ENCODE data around the gene SLC15A4. TPM values are rescaled to one million over a fixed set of nuclear protein-coding genes. Genes with fewer than 3 reads are reported as not detected.

The SLC15A4 gene
- total and polyA plus RNA-seq, 4 donors = 7.3 to 25.3 (median 14.9) TPM

DNA sequence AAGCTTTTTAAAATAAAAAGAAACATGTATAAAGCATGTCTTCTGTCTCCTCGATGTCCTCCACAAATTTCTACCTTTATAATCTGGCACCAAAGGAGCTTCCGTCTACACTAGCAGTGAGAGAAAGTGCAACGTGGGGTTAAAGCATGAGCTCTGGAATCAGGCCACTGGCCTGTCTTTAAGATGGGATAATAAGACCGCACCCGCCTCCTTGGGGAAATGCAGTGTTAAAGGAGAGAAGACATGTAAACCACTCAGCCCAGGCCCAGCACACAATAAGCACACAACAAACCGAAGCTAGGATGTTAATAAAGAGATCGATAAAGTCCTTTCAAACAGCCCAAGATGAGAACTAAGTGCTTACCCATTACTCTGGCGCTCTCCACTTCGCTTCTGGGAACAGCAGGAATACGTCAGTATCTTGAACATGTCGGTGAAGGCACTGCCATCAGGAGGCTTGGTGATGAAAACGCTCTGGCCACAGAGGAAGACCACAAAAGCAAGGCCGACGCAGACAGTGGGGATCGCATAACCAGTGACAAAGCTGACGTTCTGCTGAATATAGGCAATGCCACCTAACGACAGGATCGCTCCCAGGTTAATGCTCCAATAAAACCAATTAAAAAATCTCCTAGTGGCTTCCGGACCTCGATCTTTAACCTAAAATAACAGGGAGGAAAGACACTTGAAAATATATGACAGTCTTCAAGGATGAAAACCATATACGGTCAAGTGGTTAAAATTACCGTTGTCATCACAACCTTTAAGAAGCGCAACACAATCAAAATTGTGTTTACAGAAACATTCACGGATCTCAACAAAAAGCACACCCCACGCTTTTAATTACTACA, 9.1 kb downstream of the SLC15A4 start:
- peaks cover 6 to 28% (median 8%) of the 10 kb centered on the region in 4 donors for H3K4me1 ChIP-seq (ENCODE audit: control insufficient read depth in 4 of 4, insufficient read depth in 4 of 4, low read length in 3 of 4)
- peaks cover 0 to 12% (median 4%) of the 10 kb centered on the region in 4 donors for H3K36me3 ChIP-seq (ENCODE audit: control insufficient read depth in 4 of 4, insufficient read depth in 3 of 4, low read depth in 1 of 4, low read length in 3 of 4)
- WGBS = 96% methylated on average over 25 of the region's 25 CpGs

GRCh38 chr12:128813883-128814282, 9.9 kb downstream of the SLC15A4 start:
- Histone ChIP-seq H3K27ac (ENCODE audit: low read depth in 1 of 2, low read length in 2 of 2) (peak overlapping the region in 1 of 2 donors; percentile 42), H3K36me3 (ENCODE audit: control insufficient read depth in 4 of 4, insufficient read depth in 3 of 4, low read depth in 1 of 4, low read length in 3 of 4) (peaks cover 0 to 13% (median 5%) of the 10 kb centered on the region in 4 donors), H3K4me3 (ENCODE audit: low read depth in 1 of 3, low read length in 3 of 3) (no peak overlapping the region), H3K9ac (ENCODE audit: low read depth in 1 of 2, low read length in 2 of 2) (no peak overlapping the region), H3K4me1 (ENCODE audit: control insufficient read depth in 4 of 4, insufficient read depth in 4 of 4, low read length in 3 of 4) (peaks cover 6 to 29% (median 9%) of the 10 kb centered on the region in 4 donors), H3K9me3 (ENCODE audit: control insufficient read depth in 4 of 4, low read length in 3 of 4) (no peaks in the 10 kb centered on the region), H3K27me3 (ENCODE audit: control insufficient read depth in 4 of 4, insufficient read depth in 4 of 4, low read length in 3 of 4) (no peaks in the 10 kb centered on the region)
- TF ChIP-seq FOXA2 (IDR thresholded peaks at IDR 0.05) (no peak), HNF4G (IDR thresholded peaks at IDR 0.05) (no peak), RXRA (IDR thresholded peaks at IDR 0.05) (no peak), RAD21 (IDR thresholded peaks at IDR 0.05) (no peak), FOXA1 (IDR thresholded peaks at IDR 0.05) (no peak), JUND (IDR thresholded peaks at IDR 0.05) (no peak), HNF4A (conservative IDR thresholded peaks at IDR 0.05) (no peak), EGR1 (IDR thresholded peaks at IDR 0.05; ENCODE audit: low read depth in 2 of 2) (no peak), NR2F2 (IDR thresholded peaks at IDR 0.05) (no peak), GABPA (IDR thresholded peaks at IDR 0.05 in 1 of 2, conservative IDR thresholded peaks at IDR 0.05 in 1 of 2) (no peak), YY1 (IDR thresholded peaks at IDR 0.05) (no peak)
- TF ChIP-seq, protein P1, sequence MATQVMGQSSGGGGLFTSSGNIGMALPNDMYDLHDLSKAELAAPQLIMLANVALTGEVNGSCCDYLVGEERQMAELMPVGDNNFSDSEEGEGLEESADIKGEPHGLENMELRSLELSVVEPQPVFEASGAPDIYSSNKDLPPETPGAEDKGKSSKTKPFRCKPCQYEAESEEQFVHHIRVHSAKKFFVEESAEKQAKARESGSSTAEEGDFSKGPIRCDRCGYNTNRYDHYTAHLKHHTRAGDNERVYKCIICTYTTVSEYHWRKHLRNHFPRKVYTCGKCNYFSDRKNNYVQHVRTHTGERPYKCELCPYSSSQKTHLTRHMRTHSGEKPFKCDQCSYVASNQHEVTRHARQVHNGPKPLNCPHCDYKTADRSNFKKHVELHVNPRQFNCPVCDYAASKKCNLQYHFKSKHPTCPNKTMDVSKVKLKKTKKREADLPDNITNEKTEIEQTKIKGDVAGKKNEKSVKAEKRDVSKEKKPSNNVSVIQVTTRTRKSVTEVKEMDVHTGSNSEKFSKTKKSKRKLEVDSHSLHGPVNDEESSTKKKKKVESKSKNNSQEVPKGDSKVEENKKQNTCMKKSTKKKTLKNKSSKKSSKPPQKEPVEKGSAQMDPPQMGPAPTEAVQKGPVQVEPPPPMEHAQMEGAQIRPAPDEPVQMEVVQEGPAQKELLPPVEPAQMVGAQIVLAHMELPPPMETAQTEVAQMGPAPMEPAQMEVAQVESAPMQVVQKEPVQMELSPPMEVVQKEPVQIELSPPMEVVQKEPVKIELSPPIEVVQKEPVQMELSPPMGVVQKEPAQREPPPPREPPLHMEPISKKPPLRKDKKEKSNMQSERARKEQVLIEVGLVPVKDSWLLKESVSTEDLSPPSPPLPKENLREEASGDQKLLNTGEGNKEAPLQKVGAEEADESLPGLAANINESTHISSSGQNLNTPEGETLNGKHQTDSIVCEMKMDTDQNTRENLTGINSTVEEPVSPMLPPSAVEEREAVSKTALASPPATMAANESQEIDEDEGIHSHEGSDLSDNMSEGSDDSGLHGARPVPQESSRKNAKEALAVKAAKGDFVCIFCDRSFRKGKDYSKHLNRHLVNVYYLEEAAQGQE (IDR thresholded peaks at IDR 0.05) = no peak
- TF ChIP-seq, protein P2, sequence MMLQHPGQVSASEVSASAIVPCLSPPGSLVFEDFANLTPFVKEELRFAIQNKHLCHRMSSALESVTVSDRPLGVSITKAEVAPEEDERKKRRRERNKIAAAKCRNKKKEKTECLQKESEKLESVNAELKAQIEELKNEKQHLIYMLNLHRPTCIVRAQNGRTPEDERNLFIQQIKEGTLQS (IDR thresholded peaks at IDR 0.05) = no peak
- TF ChIP-seq, protein P3, sequence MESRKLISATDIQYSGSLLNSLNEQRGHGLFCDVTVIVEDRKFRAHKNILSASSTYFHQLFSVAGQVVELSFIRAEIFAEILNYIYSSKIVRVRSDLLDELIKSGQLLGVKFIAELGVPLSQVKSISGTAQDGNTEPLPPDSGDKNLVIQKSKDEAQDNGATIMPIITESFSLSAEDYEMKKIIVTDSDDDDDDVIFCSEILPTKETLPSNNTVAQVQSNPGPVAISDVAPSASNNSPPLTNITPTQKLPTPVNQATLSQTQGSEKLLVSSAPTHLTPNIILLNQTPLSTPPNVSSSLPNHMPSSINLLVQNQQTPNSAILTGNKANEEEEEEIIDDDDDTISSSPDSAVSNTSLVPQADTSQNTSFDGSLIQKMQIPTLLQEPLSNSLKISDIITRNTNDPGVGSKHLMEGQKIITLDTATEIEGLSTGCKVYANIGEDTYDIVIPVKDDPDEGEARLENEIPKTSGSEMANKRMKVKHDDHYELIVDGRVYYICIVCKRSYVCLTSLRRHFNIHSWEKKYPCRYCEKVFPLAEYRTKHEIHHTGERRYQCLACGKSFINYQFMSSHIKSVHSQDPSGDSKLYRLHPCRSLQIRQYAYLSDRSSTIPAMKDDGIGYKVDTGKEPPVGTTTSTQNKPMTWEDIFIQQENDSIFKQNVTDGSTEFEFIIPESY (IDR thresholded peaks at IDR 0.05) = no peak
- DNase-seq (ENCODE audit: low spot score) = no peak
- 84% methylated on average over 10 of the region's 10 CpGs for WGBS

More for the DNA sequence above, 9.1 kb downstream of the SLC15A4 start:
- H3K27ac ChIP-seq (ENCODE audit: low read depth in 1 of 2, low read length in 2 of 2) = peak overlapping the region in 1 of 2 donors; percentile 42
- DNase-seq (ENCODE audit: low spot score) = no peak
- TF ChIP-seq FOXA2 (IDR thresholded peaks at IDR 0.05) (no peak), EGR1 (IDR thresholded peaks at IDR 0.05; ENCODE audit: low read depth in 2 of 2) (no peak)
- TF ChIP-seq, protein P4, sequence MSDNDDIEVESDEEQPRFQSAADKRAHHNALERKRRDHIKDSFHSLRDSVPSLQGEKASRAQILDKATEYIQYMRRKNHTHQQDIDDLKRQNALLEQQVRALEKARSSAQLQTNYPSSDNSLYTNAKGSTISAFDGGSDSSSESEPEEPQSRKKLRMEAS (IDR thresholded peaks at IDR 0.05) = no peak
- TF ChIP-seq, protein P3 (IDR thresholded peaks at IDR 0.05) = no peak
- no peaks in the 10 kb centered on the region for H3K27me3 ChIP-seq (ENCODE audit: control insufficient read depth in 4 of 4, insufficient read depth in 4 of 4, low read length in 3 of 4)
- no peak overlapping the region for H3K4me3 ChIP-seq (ENCODE audit: low read depth in 1 of 3, low read length in 3 of 3)
- H3K9me3 ChIP-seq (ENCODE audit: control insufficient read depth in 4 of 4, low read length in 3 of 4) = no peaks in the 10 kb centered on the region
- H3K9ac ChIP-seq (ENCODE audit: low read depth in 1 of 2, low read length in 2 of 2) = no peak overlapping the region

Measured in liver (tissue), 9 donors.